Forelimb muscle (tissue), 1 donor: Measurements from ENCODE around the gene ADGRG3. TPM values are rescaled to one million over a fixed set of nuclear protein-coding genes. Genes with fewer than 3 reads are reported as not detected.
"Not testable (repeated sequence)": the region's sequence is repeated elsewhere in the genome, so short reads cannot be mapped to it uniquely, and the experiment has no call there.

Source experiments
- DNase-seq: peaks from one replicate; pipeline ENCODE4 v3.0.0-alpha.2; 2013; ENCODE audit warnings: low read depth
- polyA plus RNA-seq: library from polyadenylated mRNA; unstranded; fragments of 120-200 nt; gene quantifications from one replicate; pipeline ENCODE4 v1.2.1, GENCODE V29; 2013; ENCODE audit not compliant: insufficient read length

Gene ADGRG3
- polyA plus RNA-seq, 1 donor = 0.29 TPM

- DNase-seq = no peak
Measured at GRCh38 chr16:57694725-57695679, 26.9 kb downstream of the ADGRG3 start, which contains the start of gene DRC7. Gene DRC7 (plus strand): TSS chr16:57694806. CDS start chr16:57697950, 3,144 bp downstream.

DNA sequence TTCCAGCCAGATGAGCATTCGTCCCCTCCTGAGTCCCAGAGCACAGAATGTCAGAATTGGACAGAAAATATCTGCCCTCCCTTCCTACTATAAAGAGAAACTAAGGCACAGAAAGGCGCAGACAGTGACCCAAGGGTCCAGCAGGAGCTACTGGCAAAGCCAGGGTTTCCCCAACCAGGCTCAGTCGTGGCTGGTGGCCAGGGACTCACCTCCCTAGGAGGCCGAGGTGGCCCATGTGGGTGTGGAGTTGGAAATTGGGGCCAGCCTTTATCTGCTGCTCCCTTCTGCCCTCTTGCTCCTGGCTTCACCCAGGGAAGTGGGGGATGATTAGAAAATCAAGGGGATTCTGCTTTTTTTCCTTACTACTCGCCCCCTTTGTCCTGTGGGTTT lies 27.6 kb downstream of the ADGRG3 start:
- no peak for DNase-seq

GRCh38 chr16:57696240-57696639 lies 28.1 kb downstream of the ADGRG3 start:
- no peak for DNase-seq

DNA sequence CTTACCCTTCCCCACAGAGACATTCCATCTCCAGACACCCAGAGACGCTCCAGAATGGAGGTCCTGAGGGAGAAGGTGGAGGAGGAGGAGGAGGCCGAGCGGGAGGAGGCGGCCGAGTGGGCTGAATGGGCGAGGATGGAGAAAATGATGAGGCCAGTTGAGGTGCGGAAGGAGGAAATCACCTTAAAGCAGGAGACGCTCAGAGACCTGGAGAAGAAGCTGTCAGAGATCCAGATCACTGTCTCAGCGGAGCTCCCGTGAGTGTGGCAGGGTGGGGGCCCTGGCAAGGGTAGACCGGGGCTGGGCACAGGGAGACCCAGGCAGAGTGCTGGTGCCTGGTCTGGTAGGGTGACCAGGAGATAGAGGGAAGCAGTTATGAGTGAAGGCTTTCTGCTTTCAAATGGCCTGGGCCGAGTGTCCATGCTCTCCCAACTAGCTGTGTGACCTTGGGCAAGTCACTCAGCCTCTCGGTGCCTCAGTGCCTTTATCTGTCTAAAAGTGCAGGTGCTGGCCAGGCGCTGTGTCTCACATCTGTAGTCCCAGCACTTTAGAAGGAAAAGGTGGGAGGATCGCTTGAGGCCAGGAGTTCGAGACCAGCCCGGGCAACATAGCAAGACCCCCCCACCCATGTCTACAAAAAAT lies 29.9 kb downstream of the ADGRG3 start:
- no peak for DNase-seq

GRCh38 chr16:57698812-57699405 lies 30.8 kb downstream of the ADGRG3 start:
- no peak for DNase-seq

DNA sequence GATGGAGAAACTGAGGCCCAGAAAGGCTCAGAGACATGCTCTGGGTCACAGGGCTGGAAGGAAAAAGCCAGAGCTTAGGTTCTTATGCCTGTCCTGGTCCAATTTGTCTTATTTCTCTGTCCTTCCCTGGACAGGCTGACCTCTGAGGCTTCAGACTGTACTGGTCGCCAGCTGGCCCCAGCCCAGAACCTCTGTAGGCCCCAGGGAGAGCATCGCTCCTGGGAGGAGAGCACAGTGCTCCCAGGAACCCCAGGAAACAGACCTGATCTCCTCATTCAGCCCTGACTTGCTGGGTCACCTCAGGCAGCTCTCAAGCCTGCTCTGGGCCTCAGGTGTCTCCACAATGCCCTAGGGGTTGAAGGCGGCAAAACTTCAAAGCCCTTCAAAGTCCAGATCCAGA lies 31.4 kb downstream of the ADGRG3 start:
- DNase-seq = no peak

GRCh38 chr16:57699899-57700298 lies 31.8 kb downstream of the ADGRG3 start:
- no peak for DNase-seq

DNA sequence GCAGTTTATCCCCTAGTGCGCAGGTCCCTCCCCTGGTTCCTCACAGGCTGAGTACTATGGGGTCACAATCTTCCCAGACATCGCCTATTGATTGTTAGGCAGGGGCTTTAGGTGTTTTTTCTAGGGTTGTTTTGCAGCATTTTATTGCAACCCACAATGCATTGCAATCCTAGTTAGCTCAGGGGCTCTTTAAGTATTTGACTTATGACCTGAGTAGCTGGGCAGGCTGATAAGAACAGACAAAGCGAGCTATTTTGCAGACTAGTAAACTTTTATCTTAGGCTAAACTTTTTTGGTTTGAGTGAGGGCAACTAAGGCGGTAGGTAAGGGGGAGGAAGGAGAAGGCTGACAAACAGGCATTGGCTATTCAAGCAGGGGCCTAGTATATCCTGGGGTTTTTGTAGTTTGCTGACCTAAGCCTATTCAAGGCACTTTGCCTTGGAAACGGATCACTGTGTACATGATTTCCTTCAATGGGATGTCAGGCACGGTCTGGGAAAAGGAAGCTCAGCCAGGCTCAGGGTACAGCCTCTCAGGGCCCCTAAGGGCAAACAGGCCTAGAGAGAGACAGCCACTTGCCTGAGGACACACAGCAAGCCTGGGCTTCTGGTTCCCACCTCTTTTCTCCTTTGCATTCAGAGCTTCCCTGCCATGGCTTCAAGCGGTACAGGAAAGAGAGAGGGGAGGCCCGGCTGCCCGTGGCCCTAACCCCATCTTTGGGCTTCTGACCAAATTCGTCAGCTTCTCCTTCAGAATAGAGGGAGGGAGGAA lies 32.9 kb downstream of the ADGRG3 start:
- no peak for DNase-seq

GRCh38 chr16:57701759-57702371 lies 33.8 kb downstream of the ADGRG3 start:
- DNase-seq = no peak

DNA sequence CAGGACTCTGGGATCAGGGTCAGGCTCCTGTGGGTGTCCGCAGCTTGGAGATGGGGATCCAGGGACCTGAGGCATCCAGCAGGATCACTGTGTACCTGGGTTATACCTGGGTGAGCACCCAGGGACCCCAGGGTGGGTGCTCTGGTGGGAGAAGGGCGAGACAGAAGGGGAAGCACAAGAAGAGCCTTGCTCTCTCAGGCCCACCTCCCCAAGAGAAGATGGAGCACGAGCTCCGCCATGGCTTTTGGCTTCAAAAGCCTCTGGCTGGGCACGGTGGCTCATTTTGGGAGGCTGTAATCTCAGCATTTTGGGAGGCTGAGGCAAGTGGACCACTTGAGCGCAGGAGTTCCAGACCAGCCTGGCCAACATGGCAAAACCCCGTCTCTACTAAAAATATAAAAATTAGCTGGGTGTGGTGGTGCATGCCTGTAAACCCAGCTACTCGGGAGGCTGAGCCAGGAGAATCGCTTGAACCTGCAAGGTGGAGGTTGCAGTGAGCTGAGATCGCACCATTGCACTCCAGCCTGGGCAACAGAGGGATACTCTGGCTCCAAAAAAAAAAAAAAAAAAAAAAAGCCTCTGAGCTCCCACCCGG lies 35.4 kb downstream of the ADGRG3 start:
- no peak for DNase-seq

DNA sequence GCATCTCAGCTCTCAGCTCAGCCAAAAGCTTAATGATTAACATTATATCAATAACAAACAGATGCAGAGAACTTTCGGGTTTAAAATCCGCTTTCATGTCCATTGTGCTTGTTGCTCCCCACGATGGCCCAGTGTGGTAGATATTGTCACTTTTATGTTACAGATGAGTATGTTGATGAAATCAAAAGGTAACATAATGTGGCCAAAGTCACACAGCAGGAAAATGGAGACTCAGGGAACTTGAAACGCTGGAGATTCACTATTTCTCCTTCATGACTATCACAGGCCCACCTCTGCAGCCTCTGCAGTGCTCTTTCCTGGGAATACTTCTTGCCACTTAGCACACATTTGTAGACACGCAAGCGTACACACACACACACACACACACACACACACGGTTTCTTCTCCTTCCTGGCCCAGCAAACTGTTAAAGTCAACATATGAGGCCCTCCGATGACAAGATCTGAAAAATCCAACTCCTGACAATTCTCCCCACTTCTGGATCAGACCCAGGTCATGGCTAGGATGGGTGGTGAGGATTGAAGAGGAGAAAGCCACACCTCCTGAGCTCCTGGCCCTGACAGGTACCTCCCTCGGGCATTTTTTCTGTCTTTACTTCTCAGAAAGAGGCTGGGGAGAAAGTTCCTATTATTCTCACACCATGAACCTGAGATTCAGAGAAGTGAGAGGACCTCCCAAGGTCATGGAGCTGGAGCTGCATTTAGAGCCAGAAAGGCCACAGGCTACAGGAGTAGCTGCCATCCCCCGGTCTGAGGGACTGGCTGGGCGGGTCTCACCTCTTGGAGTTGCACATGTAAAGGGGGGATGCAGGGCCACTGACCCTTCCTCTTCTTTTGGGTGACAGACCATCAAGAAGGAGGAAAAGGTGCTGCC lies 36.2 kb downstream of the ADGRG3 start:
- no peak for DNase-seq

GRCh38 chr16:57704905-57705852 lies 37.1 kb downstream of the ADGRG3 start:
- no peak for DNase-seq

- no peak for DNase-seq
Measured at GRCh38 chr16:57706717-57707116, 38.6 kb downstream of the ADGRG3 start.

- no peak for DNase-seq
Measured at GRCh38 chr16:57707331-57707730, 39.2 kb downstream of the ADGRG3 start.

DNA sequence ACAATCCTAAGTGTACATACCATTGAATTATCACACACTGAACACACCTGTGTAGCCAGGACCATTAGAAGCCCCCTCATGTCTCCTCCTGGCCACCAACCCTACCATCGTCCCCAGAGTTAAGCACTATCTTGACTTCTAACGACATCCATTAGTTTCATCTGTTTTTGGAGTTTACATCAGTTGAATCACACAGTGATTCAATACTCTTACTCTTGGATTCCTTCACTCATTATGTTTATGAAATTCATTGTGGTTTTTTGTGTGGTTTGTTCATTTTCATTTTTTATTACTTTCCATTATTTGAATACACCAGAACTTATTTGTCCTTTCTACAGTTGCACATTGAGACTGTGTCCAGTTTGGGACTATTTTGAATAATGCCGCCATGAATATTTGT lies 40.1 kb downstream of the ADGRG3 start:
- DNase-seq = no peak

DNA sequence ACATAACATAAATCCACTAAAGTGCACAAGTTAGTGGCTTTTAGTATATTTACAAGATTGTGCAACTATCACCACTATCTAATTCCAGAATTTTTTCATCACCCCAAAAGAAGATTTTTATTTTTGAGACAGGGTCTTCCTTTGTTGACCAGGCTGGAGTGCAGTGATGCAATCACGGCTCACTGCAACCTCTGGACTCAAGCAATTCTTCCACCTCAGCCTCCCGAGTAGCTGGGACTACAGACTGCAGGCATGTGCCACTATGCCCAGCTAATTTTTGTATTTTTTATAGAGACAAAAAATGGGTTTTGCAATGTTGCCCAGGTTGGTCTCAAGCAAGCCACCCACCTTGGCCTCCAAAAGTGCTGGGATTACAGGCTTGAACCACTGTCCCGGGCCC lies 41.6 kb downstream of the ADGRG3 start:
- no peak for DNase-seq

DNA sequence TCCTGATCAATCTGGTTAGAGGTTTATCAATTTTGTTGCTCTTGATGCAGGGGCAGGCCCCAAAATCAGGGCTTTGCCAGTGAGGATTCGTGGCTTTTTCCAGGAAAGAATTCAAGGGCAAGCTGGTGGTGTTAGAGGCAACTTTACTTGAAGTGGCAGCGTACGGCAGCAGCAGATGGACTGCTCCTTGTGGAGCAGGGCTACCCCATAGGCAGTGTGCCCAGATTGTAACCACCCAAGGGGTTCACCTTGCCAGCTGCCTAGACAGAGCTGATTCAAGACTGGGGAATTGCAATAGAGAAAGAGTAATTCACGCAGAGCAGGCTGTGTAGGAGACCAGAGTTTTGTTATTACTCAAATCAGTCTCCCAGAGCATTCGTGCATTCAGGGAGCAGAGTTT lies 43.2 kb downstream of the ADGRG3 start:
- DNase-seq = no peak

GRCh38 chr16:57711993-57712392 lies 43.9 kb downstream of the ADGRG3 start:
- no peak for DNase-seq

- not testable (repeated sequence) for DNase-seq
Measured at GRCh38 chr16:57712569-57712968, 44.5 kb downstream of the ADGRG3 start.
